Measurements from ENCODE around the gene UQCC2.

Gene UQCC2

GRCh38 chr6:33726696-33727095 lies 15.2 kb upstream of the UQCC2 start:
- no peak for DNase-seq (ENCODE audit: low read depth in 1 of 2, low spot score in 1 of 2)
- no peak overlapping the region for H3K27ac ChIP-seq (replicated peaks)
- no peak overlapping the region for H3K4me3 ChIP-seq (replicated peaks; ENCODE audit: insufficient read depth, low read length)
- TF ChIP-seq GABPA (IDR thresholded peaks at IDR 0.05; ENCODE audit: low read depth) = no peak
- TF ChIP-seq POLR2AphosphoS5 (IDR thresholded peaks at IDR 0.05; ENCODE audit: low read depth) = no peak
- TF ChIP-seq SPI1 (IDR thresholded peaks at IDR 0.05; ENCODE audit: borderline replicate concordance, low read depth) = no peak
- no peak for TF ChIP-seq REST (IDR thresholded peaks at IDR 0.05; ENCODE audit: insufficient replicate concordance, low read depth)
- TF ChIP-seq CTCF (IDR thresholded peaks at IDR 0.05; ENCODE audit: insufficient read depth, low read length) = no peak
- peaks cover 5% of the 10 kb centered on the region for H3K27me3 ChIP-seq (ENCODE audit: insufficient read depth, poor library complexity, severe bottlenecking)

GRCh38 chr6:33725891-33726673 lies 14.6 kb upstream of the UQCC2 start:
- Histone ChIP-seq H3K27me3 (ENCODE audit: insufficient read depth, poor library complexity, severe bottlenecking) (peaks cover 10% of the 10 kb centered on the region), H3K27ac (replicated peaks) (no peak overlapping the region), H3K4me3 (replicated peaks; ENCODE audit: insufficient read depth, low read length) (no peak overlapping the region)
- DNase-seq (ENCODE audit: low read depth in 1 of 2, low spot score in 1 of 2) = no peak
- no peak for TF ChIP-seq CTCF (IDR thresholded peaks at IDR 0.05; ENCODE audit: insufficient read depth, low read length)
- TF ChIP-seq SPI1 (IDR thresholded peaks at IDR 0.05; ENCODE audit: borderline replicate concordance, low read depth) = no peak
- TF ChIP-seq GABPA (IDR thresholded peaks at IDR 0.05; ENCODE audit: low read depth) = no peak
- no peak for TF ChIP-seq POLR2AphosphoS5 (IDR thresholded peaks at IDR 0.05; ENCODE audit: low read depth)
- TF ChIP-seq REST (IDR thresholded peaks at IDR 0.05; ENCODE audit: insufficient replicate concordance, low read depth) = no peak

- TF ChIP-seq CTCF (IDR thresholded peaks at IDR 0.05; ENCODE audit: insufficient read depth, low read length) (no peak), GABPA (IDR thresholded peaks at IDR 0.05; ENCODE audit: low read depth) (no peak), SPI1 (IDR thresholded peaks at IDR 0.05; ENCODE audit: borderline replicate concordance, low read depth) (no peak), REST (IDR thresholded peaks at IDR 0.05; ENCODE audit: insufficient replicate concordance, low read depth) (no peak), POLR2AphosphoS5 (IDR thresholded peaks at IDR 0.05; ENCODE audit: low read depth) (no peak)
- H3K27me3 ChIP-seq (ENCODE audit: insufficient read depth, poor library complexity, severe bottlenecking) = peaks cover 11% of the 10 kb centered on the region
- no peak overlapping the region for H3K4me3 ChIP-seq (replicated peaks; ENCODE audit: insufficient read depth, low read length)
- DNase-seq (ENCODE audit: low read depth in 1 of 2, low spot score in 1 of 2) = no peak
- no peak overlapping the region for H3K27ac ChIP-seq (replicated peaks)
Measured at GRCh38 chr6:33725222-33725621, 13.7 kb upstream of the UQCC2 start.

Measured in HL-60 (cell line).